K562 (cell line): Measurements from ENCODE around the gene TRIOBP. TPM values are rescaled to one million over a fixed set of nuclear protein-coding genes. Genes with fewer than 3 reads are reported as not detected.

ENCODE experiments used
- ATAC-seq: fragments of 200-7000 bp; cut with Tn5 transposase; 3 replicates; pipeline ENCODE4 v1.9.1; 2020; ENCODE audit warnings: moderate library complexity
- BruUV-seq: library from RNA; stranded (reverse); fragments of 400-500 nt; replicated peaks from 2 replicates; lab custom pipeline; 2021; lab: Mats Ljungman, UMichigan
- CTCF ChIA-PET: fragments of 300-600 bp; formaldehyde crosslinking; extraction: SDS; loops from one replicate; lab custom pipeline; 2021; ENCODE audit warnings: low intra/inter-chr PET ratio; lab: Yijun Ruan, JAX
- POLR2A ChIA-PET: fragments of 300-600, 350-650 bp; sonication (Branson Sonifier 250); formaldehyde crosslinking; extraction: SDS; loops from one replicate; lab custom pipeline; 2021; ENCODE audit warnings: antibody characterized with exemption, inconsistent platforms; lab: Yijun Ruan, JAX
- DNase-seq, 4 experiments: peaks; one replicate each; pipeline versions ENCODE4 v3.0.0 to v3.0.0-alpha.2; 2011 to 2018; ENCODE audit warnings: low spot score in 3 of 4, mixed read lengths in 3 of 4; ENCODE audit errors: extremely low read depth in 1 of 4
- FAIRE-seq: peaks from 2 replicates; lab custom pipeline; 2011; peaks lifted over from hg19 to GRCh38; lab: Jason Lieb, UNC
- H2AFZ ChIP-seq: 2 replicates; pipeline ENCODE4 v1.6.0; 2011; ENCODE audit warnings: low read depth, low read length, control low read depth, inconsistent platforms
- H3K27ac ChIP-seq: fragments of 200-600 bp; 3 replicates; pipeline ENCODE4 v1.8.0; 2011; ENCODE audit warnings: low read depth, mild to moderate bottlenecking, control low read depth, inconsistent platforms, low read length, moderate library complexity, mixed read lengths; ENCODE audit errors: extremely low read depth
- H3K27me3 ChIP-seq, 2 experiments: fragments of 300-600 bp in 1 of 2; 2 replicates in 1 of 2; 3 replicates in 1 of 2; pipeline versions ENCODE4 v1.6.0 to v1.8.0; 2011; ENCODE audit warnings: inconsistent platforms in 2 of 2, low read length in 2 of 2, mild to moderate bottlenecking in 1 of 2, mixed read lengths in 1 of 2, moderate library complexity in 1 of 2; ENCODE audit not compliant: control insufficient read depth in 2 of 2, insufficient read depth in 2 of 2
- H3K36me3 ChIP-seq: fragments of 300-600 bp; 3 replicates; pipeline ENCODE4 v1.8.0; 2011; ENCODE audit warnings: mild to moderate bottlenecking, low read length, inconsistent platforms; ENCODE audit not compliant: control insufficient read depth, insufficient read depth
- H3K4me1 ChIP-seq, 2 experiments: fragments of 200-600 bp in 1 of 2; replicated peaks in 1 of 2; 2 replicates in 1 of 2; 3 replicates in 1 of 2; pipeline versions ENCODE4 v1.5.1 to v1.8.0; 2011; ENCODE audit warnings: inconsistent platforms in 2 of 2, low read length in 2 of 2, mild to moderate bottlenecking in 1 of 2, mixed read lengths in 1 of 2, moderate library complexity in 1 of 2; ENCODE audit not compliant: control insufficient read depth in 2 of 2, insufficient read depth in 2 of 2
- H3K4me2 ChIP-seq: 2 replicates; pipeline ENCODE4 v1.6.1; 2011; ENCODE audit warnings: low read length, control low read depth, inconsistent platforms, mixed read lengths; ENCODE audit not compliant: insufficient read depth
- H3K4me3 ChIP-seq: fragments of 200-600 bp; sonication (generic), shearing (Covaris generic); 2 replicates; pipeline ENCODE4 v1.5.1; 2016; ENCODE audit warnings: control low read depth, inconsistent platforms
- H3K79me2 ChIP-seq: fragments of 200-600 bp; 3 replicates; pipeline ENCODE4 v1.8.0; 2011; ENCODE audit warnings: low read length, inconsistent platforms; ENCODE audit not compliant: control insufficient read depth, insufficient read depth
- H3K9ac ChIP-seq, 2 experiments: 2 replicates each; pipeline versions ENCODE4 v1.6.0 to v1.6.1; 2011; ENCODE audit warnings: low read depth in 2 of 2, low read length in 2 of 2, control low read depth in 1 of 2, inconsistent platforms in 1 of 2, mild to moderate bottlenecking in 1 of 2, mixed read lengths in 1 of 2; ENCODE audit not compliant: insufficient read depth in 1 of 2
- H3K9me1 ChIP-seq: one replicate; pipeline ENCODE4 v1.6.0; 2011; ENCODE audit warnings: inconsistent platforms, mild to moderate bottlenecking, low read length, moderate library complexity; ENCODE audit not compliant: control insufficient read depth, insufficient read depth
- H3K9me3 ChIP-seq: replicated peaks from 2 replicates; pipeline ENCODE4 v1.5.1; 2011; ENCODE audit warnings: low read depth, low read length, inconsistent platforms; ENCODE audit not compliant: control insufficient read depth, insufficient read depth
- H4K20me1 ChIP-seq: replicated peaks from 2 replicates; pipeline ENCODE4 v1.6.1; 2011; ENCODE audit warnings: low read length, inconsistent platforms, mixed read lengths; ENCODE audit not compliant: control insufficient read depth, insufficient read depth
- ATF6 ChIP-seq: sonication (generic); formaldehyde crosslinking; IDR thresholded peaks from 2 replicates; pipeline ENCODE4 v1.4.0; 2020; ENCODE audit warnings: mild to moderate bottlenecking, missing genetic modification reagents
- CBFB ChIP-seq: sonication (generic); formaldehyde crosslinking; IDR thresholded peaks from 2 replicates; pipeline ENCODE4 v1.4.0; 2020; ENCODE audit warnings: mild to moderate bottlenecking, missing genetic modification reagents
- CREM ChIP-seq: IDR thresholded peaks from 2 replicates; pipeline ENCODE4 v1.6.1; 2014; ENCODE audit warnings: antibody characterized with exemption, low read depth
- ETV5 ChIP-seq: sonication (generic); formaldehyde crosslinking; IDR thresholded peaks from 2 replicates; pipeline ENCODE4 v1.4.0; 2020; ENCODE audit warnings: low read depth, mild to moderate bottlenecking, missing genetic modification reagents
- MBD2 ChIP-seq: sonication (generic); IDR thresholded peaks from 2 replicates; pipeline ENCODE4 v1.6.1; 2016; ENCODE audit warnings: low read depth, borderline replicate concordance
- MLLT1 ChIP-seq, 2 experiments: fragments of 450-650 bp; IDR thresholded peaks; 2 replicates each; pipeline ENCODE4 v1.6.1; 2016
- NRF1 ChIP-seq, 2 experiments: fragments of 450-650 bp; IDR thresholded peaks in 1 of 2; conservative IDR thresholded peaks in 1 of 2; 2 replicates each; pipeline ENCODE4 v1.6.1; 2014; ENCODE audit warnings: mild to moderate bottlenecking in 2 of 2
- PHF20 ChIP-seq: fragments of 450-650 bp; IDR thresholded peaks from 2 replicates; pipeline ENCODE4 v1.6.1; 2018; ENCODE audit not compliant: partially characterized antibody
- PHF8 ChIP-seq: fragments of 200-600 bp; sonication (generic); IDR thresholded peaks from 2 replicates; pipeline ENCODE4 v1.6.1; 2012; ENCODE audit warnings: mixed run types, mild to moderate bottlenecking, inconsistent platforms, low read length, moderate library complexity, borderline replicate concordance
- RBM39 ChIP-seq: fragments of 200-400 bp; formaldehyde crosslinking; optimal IDR thresholded peaks from 2 replicates; pipeline ENCODE3; 2018; ENCODE audit warnings: low read depth, low read length
- SIN3B ChIP-seq: fragments of 450-650 bp; IDR thresholded peaks from 2 replicates; pipeline ENCODE4 v1.6.1; 2017; ENCODE audit warnings: low read depth, mild to moderate bottlenecking, moderate library complexity
- SIX5 ChIP-seq, 2 experiments: IDR thresholded peaks; 2 replicates each; pipeline ENCODE4 v1.6.1; 2011; ENCODE audit warnings: low read length in 2 of 2, borderline replicate concordance in 1 of 2, low read depth in 1 of 2, mild to moderate bottlenecking in 1 of 2, moderate library complexity in 1 of 2; ENCODE audit not compliant: insufficient read depth in 1 of 2
- SRSF1 ChIP-seq: fragments of 200-400 bp; formaldehyde crosslinking; IDR thresholded peaks from 2 replicates; pipeline ENCODE4 v1.6.1; 2017; ENCODE audit warnings: mild to moderate bottlenecking, low read depth, low read length, moderate library complexity
- ZKSCAN1 ChIP-seq: fragments of 150-350 bp; IDR thresholded peaks from 2 replicates; pipeline ENCODE4 v1.6.1; 2016; ENCODE audit warnings: low read depth, low read length
- ZNF133 ChIP-seq: fragments of 250-450 bp; sonication (Bioruptor Pico); IDR thresholded peaks from 2 replicates; pipeline ENCODE4 v1.4.0; 2020; ENCODE audit warnings: mild to moderate bottlenecking
- ZNF232 ChIP-seq: sonication (generic); formaldehyde crosslinking; IDR thresholded peaks from 2 replicates; pipeline ENCODE4 v1.8.0; 2022; ENCODE audit warnings: mild to moderate bottlenecking, missing genetic modification reagents
- ZNF24 ChIP-seq: fragments of 450-650 bp; IDR thresholded peaks from 2 replicates; pipeline ENCODE4 v1.6.1; 2016
- ZNF263 ChIP-seq: sonication (generic); formaldehyde crosslinking; IDR thresholded peaks from 2 replicates; pipeline ENCODE4 v1.8.0; 2022; ENCODE audit warnings: mild to moderate bottlenecking, missing genetic modification reagents, borderline replicate concordance
- ZNF431 ChIP-seq: sonication (generic); formaldehyde crosslinking; IDR thresholded peaks from 2 replicates; pipeline ENCODE4 v1.8.0; 2022; ENCODE audit warnings: mild to moderate bottlenecking, missing genetic modification reagents
- WGBS: fragments of 100-300 bp; shearing (Covaris generic); methylation state at CpG from one replicate; pipeline ENCODE4 v1.1.6; 2016; ENCODE audit warnings: low coverage, mixed read lengths; ENCODE audit not compliant: insufficient coverage; ENCODE audit errors: missing lambda C conversion rate; 5-methylcytosine and 5-hydroxymethylcytosine counted together
- in situ Hi-C: fragments of 300-500 bp; cut with MboI; formaldehyde crosslinking; loops from 4 replicates; pipeline ENCODE4 v1.15.0; 2018; ENCODE audit warnings: inconsistent platforms, mixed read lengths
- intact Hi-C: fragments of 100-400 bp; cut with micrococcal nuclease; formaldehyde crosslinking; loops from 2 replicates; pipeline ENCODE4 v1.14.2; 2022
- polyA plus RNA-seq, 8 experiments: library from polyadenylated mRNA; depleted of rRNA in 4 of 8; stranded (reverse) in 5 of 8; unstranded in 3 of 8; fragments of >200 nt; fragmentation: Nextera tagmentation in 2 of 8; fragmentation: Illumina TruSeq in 1 of 8; extraction: Ambion mirVana in 2 of 8; extraction: Trizol in 1 of 8; gene quantifications; 2 replicates each; pipeline versions ENCODE4 v1.2.1 to v1.2.3, GENCODE V29; 2011 to 2014; ENCODE audit warnings: inconsistent platforms in 1 of 8, missing spikeins in 1 of 8
- total RNA-seq, 7 experiments: library from RNA; depleted of rRNA in 6 of 7; stranded (reverse); fragments of >200 nt in 6 of 7; fragmentation: Illumina TruSeq in 2 of 7; extraction: Trizol in 2 of 7; gene quantifications; 2 replicates each; pipeline versions ENCODE4 v1.2.1 to v1.2.3, GENCODE V29; 2011 to 2021; ENCODE audit warnings: low replicate concordance in 1 of 7

Gene TRIOBP
- total and polyA plus RNA-seq, 9 of the 15 experiments (the other 6 are each of a cell fraction or from before 2014, with no cell fraction given) = 0.24 to 13.8 (median 5.5) TPM

- in situ Hi-C loops (no loop called here), intact Hi-C loops (loop anchor here (2.0 kb wide), 1 partner anchor 105 kb away; no protein-coding TSS in a partner anchor)
- POLR2A ChIA-PET = interaction anchor here (0.6 to 1.2 kb wide), 5 partner anchors 9 to 160 kb away, joined by 3 to 8 read pairs (median 3); no protein-coding TSS in a partner anchor
- Histone ChIP-seq H3K9me1 (no peaks in the 10 kb centered on the region), H3K4me3 (peak within 1 kb of the TSS; percentile 77), H3K79me2 (peaks cover 14% of the 10 kb centered on the region), H3K9me3 (no peaks in the 10 kb centered on the region), H2AFZ (peak within 1 kb of the TSS; percentile 93), H3K4me2 (peak within 1 kb of the TSS; percentile 98), H3K4me1 (peaks cover 8 to 19% of the 10 kb centered on the region in 2 experiments; a peak in 4 of 5 replicates), H3K9ac (peak within 1 kb of the TSS; percentile 82 to 99), H4K20me1 (no peaks in the 10 kb centered on the region), H3K36me3 (peaks cover 32% of the 10 kb centered on the region; the same call in 2 of the 3 replicates), H3K27ac (peak within 1 kb of the TSS; percentile 79), H3K27me3 (no peaks in the 10 kb centered on the region)
- WGBS = 3% methylated on average over 51 of the region's 62 CpGs
- TSS peak; percentile 83 for BruUV-seq
- ATAC-seq = peak; percentile 91
- CTCF ChIA-PET = interaction anchor here (1.2 kb wide), 1 partner anchor 25 kb away, joined by 3 read pairs; no protein-coding TSS in a partner anchor
- peak; percentile 79 to 89 (median 86) for DNase-seq
- FAIRE-seq = peak; percentile 89
- TF ChIP-seq ZNF133 (CRISPR knock-in tag) (no peak), ETV5 (CRISPR knock-in tag) (peak; percentile 54), SRSF1 (no peak), PHF8 (peak; percentile 82; the same call in 1 of the 2 replicates), SIN3B (peak; percentile 93), ATF6 (CRISPR knock-in tag) (0 out of 2 replicates have a peak, but pooled peaks have one; percentile 52), NRF1 (conservative IDR thresholded peaks at IDR 0.05 in 1 of 2, IDR thresholded peaks at IDR 0.05 in 1 of 2) (peak; percentile 12 to 20; a peak in 1 of 4 replicates), ZKSCAN1 (no peak), SIX5 (IDR thresholded peaks at IDR 0.05; ENCODE audit: borderline replicate concordance in 1 of 2, insufficient read depth in 1 of 2, low read depth in 1 of 2, low read length in 2 of 2) (peak; percentile 34 to 51; a peak in 2 of 4 replicates), ZNF263 (CRISPR knock-in tag) (no peak), ZNF431 (CRISPR knock-in tag) (no peak), ZNF232 (CRISPR knock-in tag) (no peak), CBFB (no peak), CREM (peak; percentile 83), MBD2 (peak; percentile 56; the same call in 1 of the 2 replicates), ZNF24 (peak; percentile 71), PHF20 (peak; percentile 97), MLLT1 (IDR thresholded peaks at IDR 0.05) (no peak), RBM39 (no peak)
Observed at GRCh38 chr22:37686002-37686982, 10.6 kb upstream of the TRIOBP start, which contains the start of gene NOL12. Gene NOL12 (plus strand): TSS chr22:37686343. CDS start chr22:37686393, 50 bp downstream.
